ENCODE results near the gene PGS1. TPM values are rescaled to one million over a fixed set of nuclear protein-coding genes. Genes with fewer than 3 reads are reported as not detected.

The PGS1 gene
- total and polyA plus RNA-seq, 2 donors from 2014 or later = 15.6 to 65.4 TPM

DNA sequence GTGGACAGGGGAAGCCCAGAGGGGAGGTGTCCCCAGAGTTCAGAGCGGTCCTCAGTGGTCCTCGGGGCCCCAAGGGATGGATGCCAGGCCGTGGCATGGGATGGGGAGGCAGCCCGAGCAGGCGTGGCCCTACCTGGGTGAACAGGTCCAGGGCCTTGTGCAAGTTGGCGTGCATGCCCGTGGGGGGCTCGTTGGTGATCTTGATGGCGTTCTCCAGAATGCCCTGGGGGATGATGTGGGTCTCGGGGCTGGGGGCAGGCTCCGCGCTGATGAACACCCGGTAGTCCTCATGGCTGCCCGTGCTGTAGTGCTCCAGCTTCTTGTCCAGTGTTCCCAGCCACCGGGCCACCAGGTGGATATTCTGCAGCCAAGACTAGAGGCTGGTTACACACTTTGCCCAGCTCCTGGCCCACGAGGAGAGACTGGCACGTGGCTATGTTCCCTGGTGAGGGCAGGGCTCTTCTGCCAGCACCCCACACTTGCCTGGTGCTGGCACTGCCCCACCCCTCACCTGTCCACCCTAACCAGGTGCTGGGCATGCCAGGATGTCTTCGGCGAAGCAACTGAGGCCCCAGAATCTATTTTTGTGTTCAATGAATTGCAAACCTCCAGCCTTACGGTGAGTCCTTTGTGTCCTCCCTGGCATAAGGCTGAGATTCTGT lies 59.2 kb downstream of the PGS1 start:
- no peak overlapping the region for H3K27ac ChIP-seq (ENCODE audit: low read depth in 2 of 2, low read length in 2 of 2)
- DNase-seq = no peak
- H3K9ac ChIP-seq (ENCODE audit: low read length in 3 of 3) = no peak overlapping the region
- H3K36me3 ChIP-seq (ENCODE audit: control insufficient read depth in 2 of 3, insufficient read depth in 3 of 3, low read length in 3 of 3) = no peaks in the 10 kb centered on the region
- no peak overlapping the region for H3K4me3 ChIP-seq (ENCODE audit: low read length in 3 of 3)
- H3K27me3 ChIP-seq (ENCODE audit: control insufficient read depth, insufficient read depth, low read length) = no peaks in the 10 kb centered on the region
- TF ChIP-seq, protein P1, sequence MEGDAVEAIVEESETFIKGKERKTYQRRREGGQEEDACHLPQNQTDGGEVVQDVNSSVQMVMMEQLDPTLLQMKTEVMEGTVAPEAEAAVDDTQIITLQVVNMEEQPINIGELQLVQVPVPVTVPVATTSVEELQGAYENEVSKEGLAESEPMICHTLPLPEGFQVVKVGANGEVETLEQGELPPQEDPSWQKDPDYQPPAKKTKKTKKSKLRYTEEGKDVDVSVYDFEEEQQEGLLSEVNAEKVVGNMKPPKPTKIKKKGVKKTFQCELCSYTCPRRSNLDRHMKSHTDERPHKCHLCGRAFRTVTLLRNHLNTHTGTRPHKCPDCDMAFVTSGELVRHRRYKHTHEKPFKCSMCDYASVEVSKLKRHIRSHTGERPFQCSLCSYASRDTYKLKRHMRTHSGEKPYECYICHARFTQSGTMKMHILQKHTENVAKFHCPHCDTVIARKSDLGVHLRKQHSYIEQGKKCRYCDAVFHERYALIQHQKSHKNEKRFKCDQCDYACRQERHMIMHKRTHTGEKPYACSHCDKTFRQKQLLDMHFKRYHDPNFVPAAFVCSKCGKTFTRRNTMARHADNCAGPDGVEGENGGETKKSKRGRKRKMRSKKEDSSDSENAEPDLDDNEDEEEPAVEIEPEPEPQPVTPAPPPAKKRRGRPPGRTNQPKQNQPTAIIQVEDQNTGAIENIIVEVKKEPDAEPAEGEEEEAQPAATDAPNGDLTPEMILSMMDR (IDR thresholded peaks at IDR 0.05; ENCODE audit: borderline replicate concordance, extremely low read depth, insufficient read depth) = no peak
- peaks cover 0 to 2% (median 0%) of the 10 kb centered on the region in 3 donors for H3K4me1 ChIP-seq (ENCODE audit: control insufficient read depth in 2 of 3, insufficient read depth in 2 of 3, low read depth in 1 of 3, low read length in 3 of 3)
- H3K9me3 ChIP-seq (ENCODE audit: control insufficient read depth in 2 of 3, insufficient read depth in 1 of 3, low read length in 3 of 3) = no peaks in the 10 kb centered on the region
- intact Hi-C loops (cut with DNase I) = no loop called here
- FAIRE-seq = no peak

DNA sequence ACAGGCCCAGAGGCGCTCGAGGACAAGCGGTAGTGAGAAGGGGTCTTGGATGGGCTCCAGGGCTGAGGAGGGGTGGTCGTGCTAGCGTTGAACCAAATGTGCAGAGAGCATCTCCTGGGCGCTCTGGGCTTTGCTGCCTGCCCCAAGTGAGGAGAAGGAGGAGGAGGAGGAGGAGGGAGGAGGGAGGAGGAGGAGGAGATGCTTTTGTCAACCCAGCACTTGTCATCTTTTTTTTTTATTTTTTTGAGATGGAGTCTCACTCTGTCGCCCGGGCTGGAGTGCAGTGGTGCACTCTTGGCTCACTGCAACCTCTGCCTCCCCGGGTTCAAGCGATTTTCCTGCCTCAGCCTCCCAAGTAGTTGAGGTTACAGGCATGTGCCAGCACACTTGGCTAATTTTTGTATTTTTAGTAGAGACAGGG lies 59.8 kb downstream of the PGS1 start:
- Histone ChIP-seq H3K27me3 (ENCODE audit: control insufficient read depth, insufficient read depth, low read length) (no peaks in the 10 kb centered on the region), H3K9ac (ENCODE audit: low read length in 3 of 3) (no peak overlapping the region), H3K27ac (ENCODE audit: low read depth in 2 of 2, low read length in 2 of 2) (no peak overlapping the region), H3K36me3 (ENCODE audit: control insufficient read depth in 2 of 3, insufficient read depth in 3 of 3, low read length in 3 of 3) (no peaks in the 10 kb centered on the region), H3K9me3 (ENCODE audit: control insufficient read depth in 2 of 3, insufficient read depth in 1 of 3, low read length in 3 of 3) (no peaks in the 10 kb centered on the region), H3K4me3 (ENCODE audit: low read length in 3 of 3) (no peak overlapping the region), H3K4me1 (ENCODE audit: control insufficient read depth in 2 of 3, insufficient read depth in 2 of 3, low read depth in 1 of 3, low read length in 3 of 3) (peaks cover 0 to 2% (median 0%) of the 10 kb centered on the region in 3 donors)
- FAIRE-seq = no peak
- TF ChIP-seq, protein P1 (IDR thresholded peaks at IDR 0.05; ENCODE audit: borderline replicate concordance, extremely low read depth, insufficient read depth) = no peak
- no peak for DNase-seq
- intact Hi-C loops (cut with DNase I) = no loop called here

DNA sequence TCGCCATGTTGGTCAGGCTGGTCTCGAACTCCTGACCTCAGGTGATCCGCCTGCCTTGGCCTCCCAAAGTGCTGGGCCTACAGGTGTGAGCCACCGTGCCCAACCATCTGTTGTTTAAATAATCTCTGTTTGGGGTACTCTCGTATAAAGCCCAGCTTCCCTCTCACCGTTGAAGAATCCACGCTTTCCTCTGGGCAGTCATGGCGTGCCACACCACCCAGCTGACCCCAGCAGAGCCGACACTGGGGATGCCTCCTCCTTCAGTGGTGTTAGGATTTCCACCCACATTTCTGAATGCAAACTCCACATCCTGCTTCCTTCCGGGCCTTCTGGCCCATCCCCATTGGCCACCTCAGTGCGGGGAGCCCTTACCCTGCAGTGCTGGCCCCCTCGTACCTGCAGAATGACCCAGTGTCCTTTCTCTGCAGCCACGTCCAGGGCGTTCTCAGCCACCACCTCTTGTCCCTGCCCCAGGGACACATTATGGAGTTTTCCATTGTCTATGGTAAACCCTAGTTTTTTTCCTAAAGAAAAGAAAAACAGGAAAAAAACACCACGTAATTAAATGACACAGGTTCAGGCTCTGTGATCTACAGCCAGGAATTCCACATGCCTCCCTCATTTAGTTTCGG lies 60.4 kb downstream of the PGS1 start:
- DNase-seq = no peak
- H3K9me3 ChIP-seq (ENCODE audit: control insufficient read depth in 2 of 3, insufficient read depth in 1 of 3, low read length in 3 of 3) = no peaks in the 10 kb centered on the region
- TF ChIP-seq, protein P1 (IDR thresholded peaks at IDR 0.05; ENCODE audit: borderline replicate concordance, extremely low read depth, insufficient read depth) = no peak
- H3K4me3 ChIP-seq (ENCODE audit: low read length in 3 of 3) = no peak overlapping the region
- FAIRE-seq = no peak
- intact Hi-C loops (cut with DNase I) = no loop called here
- H3K9ac ChIP-seq (ENCODE audit: low read length in 3 of 3) = no peak overlapping the region
- no peak overlapping the region for H3K27ac ChIP-seq (ENCODE audit: low read depth in 2 of 2, low read length in 2 of 2)
- H3K4me1 ChIP-seq (ENCODE audit: control insufficient read depth in 2 of 3, insufficient read depth in 2 of 3, low read depth in 1 of 3, low read length in 3 of 3) = peaks cover 0 to 2% (median 0%) of the 10 kb centered on the region in 3 donors
- no peaks in the 10 kb centered on the region for H3K27me3 ChIP-seq (ENCODE audit: control insufficient read depth, insufficient read depth, low read length)
- no peaks in the 10 kb centered on the region for H3K36me3 ChIP-seq (ENCODE audit: control insufficient read depth in 2 of 3, insufficient read depth in 3 of 3, low read length in 3 of 3)

Measured in kidney (tissue), 14 donors.